OCI-LY7 (cell line): ENCODE results near the gene TMTC1. TPM values are rescaled to one million over a fixed set of nuclear protein-coding genes. Genes with fewer than 3 reads are reported as not detected.

Source experiments
- BruUV-seq: library from RNA; stranded (reverse); fragments of 400-500 nt; replicated peaks from 2 replicates; lab custom pipeline; 2021; lab: Mats Ljungman, UMichigan
- CTCF ChIA-PET: fragments of 300-600 bp; sonication (Branson Sonifier 250); formaldehyde crosslinking; loops from one replicate; lab custom pipeline; 2022; ENCODE audit warnings: antibody characterized with exemption; ENCODE audit not compliant: unreplicated experiment; lab: Charles Lee
- POLR2A ChIA-PET: fragments of 300-600 bp; sonication (Branson Sonifier 250); formaldehyde crosslinking; loops from one replicate; lab custom pipeline; 2022; ENCODE audit warnings: antibody characterized with exemption; lab: Charles Lee
- DNase-seq: peaks from one replicate; pipeline ENCODE4 v3.0.0-alpha.2; 2015; ENCODE audit warnings: low spot score
- H2AFZ ChIP-seq: fragments of 200-600 bp; sonication (generic), shearing (Covaris generic); 2 replicates; pipeline ENCODE4 v1.6.1; 2014; ENCODE audit warnings: mild to moderate bottlenecking, antibody characterized with exemption, low read length, moderate library complexity
- H3K27ac ChIP-seq: fragments of 200-600 bp; sonication (generic); 2 replicates; pipeline ENCODE4 v1.5.1; 2014; ENCODE audit warnings: mixed run types, low read depth, mild to moderate bottlenecking, moderate library complexity, low read length, inconsistent platforms; ENCODE audit not compliant: poor library complexity, severe bottlenecking
- H3K36me3 ChIP-seq: fragments of 200-600 bp; sonication (generic); 2 replicates; pipeline ENCODE4 v1.6.1; 2014; ENCODE audit warnings: mild to moderate bottlenecking, antibody characterized with exemption, low read length, moderate library complexity, mixed read lengths; ENCODE audit not compliant: insufficient read depth
- H3K4me1 ChIP-seq: fragments of 200-600 bp; sonication (generic); 2 replicates; pipeline ENCODE4 v1.5.1; 2014; ENCODE audit warnings: mild to moderate bottlenecking, low read length; ENCODE audit not compliant: insufficient read depth, poor library complexity, severe bottlenecking
- H3K4me2 ChIP-seq: fragments of 200-600 bp; sonication (generic); 2 replicates; pipeline ENCODE4 v1.6.1; 2014; ENCODE audit warnings: mild to moderate bottlenecking, low read length
- H3K4me3 ChIP-seq: fragments of 200-600 bp; sonication (generic); 2 replicates; pipeline ENCODE4 v1.5.1; 2014; ENCODE audit warnings: mild to moderate bottlenecking, low read depth, low read length; ENCODE audit not compliant: poor library complexity, severe bottlenecking
- H3K79me2 ChIP-seq: fragments of 200-600 bp; sonication (generic); 2 replicates; pipeline ENCODE4 v1.6.1; 2016; ENCODE audit warnings: low read depth, mild to moderate bottlenecking, low read length, moderate library complexity, mixed read lengths; ENCODE audit not compliant: insufficient read depth
- H3K9me2 ChIP-seq: fragments of 200-600 bp; sonication (generic); 2 replicates; pipeline ENCODE4 v1.6.1; 2016; ENCODE audit warnings: mild to moderate bottlenecking, low read length, mixed read lengths; ENCODE audit not compliant: insufficient read depth
- H3K9me3 ChIP-seq: fragments of 200-600 bp; sonication (generic); 2 replicates; pipeline ENCODE4 v1.6.1; 2014; ENCODE audit warnings: mild to moderate bottlenecking, mixed run types, low read length, mixed read lengths
- H4K20me1 ChIP-seq: fragments of 200-600 bp; sonication (generic); 2 replicates; pipeline ENCODE4 v1.6.1; 2014; ENCODE audit warnings: mild to moderate bottlenecking, antibody characterized with exemption, low read length, moderate library complexity, mixed read lengths; ENCODE audit not compliant: insufficient read depth
- CTCF ChIP-seq: fragments of 200-600 bp; sonication (generic); conservative IDR thresholded peaks from 2 replicates; pipeline ENCODE4 v1.5.1; 2014; ENCODE audit warnings: mild to moderate bottlenecking, antibody characterized with exemption, low read length, moderate library complexity, mixed read lengths
- EZH2phosphoT487 ChIP-seq: fragments of 200-600 bp; sonication (generic); IDR thresholded peaks from 2 replicates; pipeline ENCODE4 v1.6.1; 2018; ENCODE audit warnings: low read depth, borderline replicate concordance, mild to moderate bottlenecking, mixed run types, antibody characterized with exemption, low read length, moderate library complexity, mixed read lengths
- intact Hi-C: fragments of 100-400 bp; cut with micrococcal nuclease; formaldehyde crosslinking; loops from one replicate; pipeline ENCODE4 v1.10.0; 2022; ENCODE audit not compliant: unreplicated experiment
- total RNA-seq, 2 experiments: library from RNA; depleted of rRNA in 1 of 2; stranded (reverse); fragments of >200 nt in 1 of 2; shearing (Covaris generic) in 1 of 2; gene quantifications; 2 replicates each; pipeline ENCODE4 v1.2.3, GENCODE V29; 2014 to 2022

TMTC1 gene
- total RNA-seq, 2 experiments from 2014 or later: not detected

- Histone ChIP-seq H3K4me3 (no peak overlapping the region), H3K9me3 (no peaks in the 10 kb centered on the region), H3K27ac (no peak overlapping the region), H4K20me1 (no peaks in the 10 kb centered on the region), H3K9me2 (no peaks in the 10 kb centered on the region), H3K36me3 (no peaks in the 10 kb centered on the region), H3K79me2 (no peaks in the 10 kb centered on the region), H2AFZ (no peak overlapping the region), H3K4me2 (no peak overlapping the region), H3K4me1 (no peaks in the 10 kb centered on the region)
- DNase-seq: no peak
- CTCF ChIA-PET: no interaction called here
- no TSS peak for BruUV-seq
- POLR2A ChIA-PET: interaction anchor here (0.6 to 1.0 kb wide), 2 partner anchors 14 to 150 kb away, joined by 4 read pairs; no protein-coding TSS in a partner anchor
- no peak for TF ChIP-seq EZH2phosphoT487
- intact Hi-C loops: no loop called here
Observed at GRCh38 chr12:29700761-29701481, 82.8 kb downstream of the TMTC1 start.

GRCh38 chr12:29698756-29699155, 85.0 kb downstream of the TMTC1 start:
- Histone ChIP-seq H3K4me1 (no peaks in the 10 kb centered on the region), H3K79me2 (no peaks in the 10 kb centered on the region), H3K9me3 (no peaks in the 10 kb centered on the region), H3K4me3 (no peak overlapping the region), H3K4me2 (no peak overlapping the region), H4K20me1 (no peaks in the 10 kb centered on the region), H3K27ac (no peak overlapping the region), H2AFZ (no peak overlapping the region), H3K36me3 (no peaks in the 10 kb centered on the region), H3K9me2 (no peaks in the 10 kb centered on the region)
- intact Hi-C loops: no loop called here
- no peak for DNase-seq
- BruUV-seq: no TSS peak
- POLR2A ChIA-PET: no interaction called here
- TF ChIP-seq CTCF (no peak), EZH2phosphoT487 (no peak)
- CTCF ChIA-PET: no interaction called here

GRCh38 chr12:29695800-29696199, 87.9 kb downstream of the TMTC1 start:
- CTCF ChIA-PET: no interaction called here
- Histone ChIP-seq H3K9me3 (no peaks in the 10 kb centered on the region), H3K4me1 (no peaks in the 10 kb centered on the region), H3K4me3 (no peak overlapping the region), H3K9me2 (no peaks in the 10 kb centered on the region), H4K20me1 (no peaks in the 10 kb centered on the region), H3K36me3 (no peaks in the 10 kb centered on the region), H3K79me2 (no peaks in the 10 kb centered on the region), H3K27ac (no peak overlapping the region), H3K4me2 (no peak overlapping the region), H2AFZ (no peak overlapping the region)
- DNase-seq: no peak
- TF ChIP-seq CTCF (no peak), EZH2phosphoT487 (no peak)
- POLR2A ChIA-PET: no interaction called here
- BruUV-seq: no TSS peak
- intact Hi-C loops: no loop called here
